ENCODE data around the gene RAD18.

Gene RAD18

GRCh38 chr3:8857720-8858367 lies 105.4 kb downstream of the RAD18 start:
- no peak for TF ChIP-seq CTCF (IDR thresholded peaks at IDR 0.05; ENCODE audit: insufficient read depth, missing control alignments)
- DNase-seq (ENCODE audit: insufficient read length, low spot score): no peak
- FAIRE-seq: no peak

GRCh38 chr3:8856721-8857120 lies 106.6 kb downstream of the RAD18 start:
- FAIRE-seq: no peak
- TF ChIP-seq CTCF (IDR thresholded peaks at IDR 0.05; ENCODE audit: insufficient read depth, missing control alignments): no peak
- no peak for DNase-seq (ENCODE audit: insufficient read length, low spot score)

DNA sequence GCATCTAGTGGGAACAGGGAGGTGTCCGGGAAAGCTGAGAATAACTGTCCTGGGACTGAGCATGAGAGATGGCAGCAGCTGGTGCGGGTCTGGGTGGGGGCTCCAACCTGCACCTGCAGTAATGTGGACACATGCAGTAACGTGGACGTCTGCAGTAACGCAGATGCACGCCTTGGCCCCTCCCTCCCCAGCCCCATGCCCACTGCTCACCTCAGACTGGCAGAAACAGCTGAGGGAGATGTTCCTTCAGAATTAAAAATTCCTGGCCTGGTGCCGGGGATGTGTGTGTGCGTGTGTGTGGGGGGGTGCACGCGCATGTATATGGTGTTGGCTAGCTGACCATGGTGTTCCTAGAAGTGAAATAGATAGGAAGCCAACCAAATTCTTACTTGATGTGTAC lies 107.2 kb downstream of the RAD18 start:
- DNase-seq (ENCODE audit: insufficient read length, low spot score) (no peak), FAIRE-seq (no peak)
- no peak for TF ChIP-seq CTCF (IDR thresholded peaks at IDR 0.05; ENCODE audit: insufficient read depth, missing control alignments)

GRCh38 chr3:8854656-8855055 lies 108.6 kb downstream of the RAD18 start:
- no peak for DNase-seq (ENCODE audit: insufficient read length, low spot score)
- FAIRE-seq: no peak

GRCh38 chr3:8853081-8853480 lies 110.2 kb downstream of the RAD18 start:
- no peak for TF ChIP-seq CTCF (IDR thresholded peaks at IDR 0.05; ENCODE audit: insufficient read depth, missing control alignments)
- FAIRE-seq (no peak), DNase-seq (ENCODE audit: insufficient read length, low spot score) (no peak)

More at GRCh38 chr3:8854656-8855055, 108.6 kb downstream of the RAD18 start:
- TF ChIP-seq CTCF (IDR thresholded peaks at IDR 0.05; ENCODE audit: insufficient read depth, missing control alignments): no peak

- DNase-seq (ENCODE audit: insufficient read length, low spot score): no peak
- no peak for FAIRE-seq
- no peak for TF ChIP-seq CTCF (IDR thresholded peaks at IDR 0.05; ENCODE audit: insufficient read depth, missing control alignments)
These were observed 110.8 kb downstream of the RAD18 start for GRCh38 chr3:8852511-8852910.

DNA sequence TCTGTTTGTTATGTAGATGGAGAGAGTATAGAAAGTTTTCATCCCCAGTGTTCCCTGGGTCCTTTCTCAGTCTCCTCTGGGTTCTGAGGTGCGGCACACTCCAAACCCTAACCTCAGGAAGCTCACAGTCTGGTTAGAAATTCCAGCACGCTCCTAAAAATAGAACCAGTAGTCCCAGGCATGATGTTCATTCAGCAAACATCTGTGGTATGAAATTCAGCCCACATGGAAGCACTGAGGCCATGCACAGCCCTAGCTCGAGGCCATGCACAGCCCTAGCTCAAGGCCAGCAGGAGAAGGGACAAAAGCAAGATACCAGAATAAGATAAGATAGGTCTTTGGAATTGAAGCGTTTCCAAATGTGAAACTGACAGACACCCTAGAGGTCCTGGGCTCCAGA lies 111.6 kb downstream of the RAD18 start:
- TF ChIP-seq CTCF (IDR thresholded peaks at IDR 0.05; ENCODE audit: insufficient read depth, missing control alignments): no peak
- FAIRE-seq: no peak

More for the DNA sequence above, 111.6 kb downstream of the RAD18 start:
- no peak for DNase-seq (ENCODE audit: insufficient read length, low spot score)
